ENCODE data around the gene NAGS. TPM values are rescaled to one million over a fixed set of nuclear protein-coding genes. Genes with fewer than 3 reads are reported as not detected.
"Not testable (repeated sequence)": the region's sequence is repeated elsewhere in the genome, so short reads cannot be mapped to it uniquely, and the experiment has no call there.

NAGS gene
- total RNA-seq, 1 donor from 2014 or later, result 0.49 TPM

GRCh38 chr17:43962479-43962878 lies 41.9 kb upstream of the NAGS start:
- Mint-ChIP-seq H3K36me3 (ENCODE audit: unreplicated experiment) (no peaks in the 10 kb centered on the region), H3K9me3 (ENCODE audit: unreplicated experiment) (no peaks in the 10 kb centered on the region), H3K4me1 (ENCODE audit: low read depth, unreplicated experiment) (no peaks in the 10 kb centered on the region), H3K4me3 (ENCODE audit: unreplicated experiment) (no peak overlapping the region), H3K27ac (ENCODE audit: unreplicated experiment) (no peak overlapping the region), H3K27me3 (ENCODE audit: unreplicated experiment) (no peaks in the 10 kb centered on the region)
- no peak for TF ChIP-seq CTCF (IDR thresholded peaks at IDR 0.05; ENCODE audit: partially characterized antibody, unreplicated experiment)
- DNase-seq, result no peak

- Mint-ChIP-seq H3K36me3 (ENCODE audit: unreplicated experiment) (no peaks in the 10 kb centered on the region), H3K27me3 (ENCODE audit: unreplicated experiment) (no peaks in the 10 kb centered on the region), H3K4me3 (ENCODE audit: unreplicated experiment) (no peak overlapping the region), H3K9me3 (ENCODE audit: unreplicated experiment) (no peaks in the 10 kb centered on the region), H3K4me1 (ENCODE audit: low read depth, unreplicated experiment) (no peaks in the 10 kb centered on the region), H3K27ac (ENCODE audit: unreplicated experiment) (no peak overlapping the region)
- no peak for TF ChIP-seq CTCF (IDR thresholded peaks at IDR 0.05; ENCODE audit: partially characterized antibody, unreplicated experiment)
- DNase-seq, result no peak
Observed at GRCh38 chr17:43966276-43966675, 38.1 kb upstream of the NAGS start.

- no peak overlapping the region for H3K4me3 Mint-ChIP-seq (ENCODE audit: unreplicated experiment)
- H3K27ac Mint-ChIP-seq (ENCODE audit: unreplicated experiment), result no peak overlapping the region
- H3K4me1 Mint-ChIP-seq (ENCODE audit: low read depth, unreplicated experiment), result no peaks in the 10 kb centered on the region
- no peaks in the 10 kb centered on the region for H3K36me3 Mint-ChIP-seq (ENCODE audit: unreplicated experiment)
- TF ChIP-seq CTCF (IDR thresholded peaks at IDR 0.05; ENCODE audit: partially characterized antibody, unreplicated experiment), result no peak
- H3K9me3 Mint-ChIP-seq (ENCODE audit: unreplicated experiment), result no peaks in the 10 kb centered on the region
- no peaks in the 10 kb centered on the region for H3K27me3 Mint-ChIP-seq (ENCODE audit: unreplicated experiment)
- no peak for DNase-seq
Observed at GRCh38 chr17:43967251-43967875, 37.1 kb upstream of the NAGS start.

GRCh38 chr17:43970366-43970765 lies 34.1 kb upstream of the NAGS start:
- Mint-ChIP-seq H3K27ac (ENCODE audit: unreplicated experiment) (no peak overlapping the region), H3K4me1 (ENCODE audit: low read depth, unreplicated experiment) (no peaks in the 10 kb centered on the region), H3K4me3 (ENCODE audit: unreplicated experiment) (no peak overlapping the region), H3K36me3 (ENCODE audit: unreplicated experiment) (no peaks in the 10 kb centered on the region), H3K9me3 (ENCODE audit: unreplicated experiment) (no peaks in the 10 kb centered on the region), H3K27me3 (ENCODE audit: unreplicated experiment) (no peaks in the 10 kb centered on the region)
- DNase-seq, result no peak
- TF ChIP-seq CTCF (IDR thresholded peaks at IDR 0.05; ENCODE audit: partially characterized antibody, unreplicated experiment), result no peak

- not testable (repeated sequence) for H3K9me3 Mint-ChIP-seq (ENCODE audit: unreplicated experiment); H3K4me3 Mint-ChIP-seq (ENCODE audit: unreplicated experiment); DNase-seq; H3K36me3 Mint-ChIP-seq (ENCODE audit: unreplicated experiment); H3K4me1 Mint-ChIP-seq (ENCODE audit: low read depth, unreplicated experiment); H3K27ac Mint-ChIP-seq (ENCODE audit: unreplicated experiment); H3K27me3 Mint-ChIP-seq (ENCODE audit: unreplicated experiment)
Observed at GRCh38 chr17:43971436-43971835, 33.0 kb upstream of the NAGS start.

GRCh38 chr17:43972444-43973212 lies 31.8 kb upstream of the NAGS start:
- H3K36me3 Mint-ChIP-seq (ENCODE audit: unreplicated experiment); H3K27me3 Mint-ChIP-seq (ENCODE audit: unreplicated experiment); H3K4me1 Mint-ChIP-seq (ENCODE audit: low read depth, unreplicated experiment); H3K27ac Mint-ChIP-seq (ENCODE audit: unreplicated experiment); H3K4me3 Mint-ChIP-seq (ENCODE audit: unreplicated experiment); DNase-seq; H3K9me3 Mint-ChIP-seq (ENCODE audit: unreplicated experiment): not testable (repeated sequence)

Data from glutamatergic neuron (in vitro differentiated cells).